NCI-H2029 treated with DMSO at 0.1 percent for 48 hours (cell line): Measurements from ENCODE around the gene KCNQ1.
A peak's percentile ranks its signal among the peaks of the same experiment; 100 is the strongest.

Experiments
- DNase-seq: peaks from one replicate; lab custom pipeline; 2025; lab: John Stamatoyannopoulos, UW

KCNQ1 gene

GRCh38 chr11:2698386-2699184, 253.8 kb downstream of the KCNQ1 start:
- no peak for DNase-seq

DNA sequence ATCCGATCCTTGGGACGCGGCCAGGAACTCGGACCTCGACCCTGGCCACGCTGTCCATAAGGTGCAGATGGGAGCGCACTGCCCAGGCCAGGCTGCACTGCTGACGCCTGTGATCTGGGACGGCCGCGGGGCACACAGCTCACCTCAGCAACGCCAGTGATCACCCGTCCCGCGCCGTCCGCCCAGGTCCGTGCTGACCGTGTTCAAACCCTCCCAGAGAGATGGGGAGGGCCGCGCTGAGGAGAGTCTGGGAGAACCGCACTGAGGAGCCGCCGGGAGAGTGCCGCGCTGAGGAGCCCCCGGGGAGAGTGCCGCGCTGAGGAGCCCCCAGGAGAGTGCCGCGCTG, 254.3 kb downstream of the KCNQ1 start:
- no peak for DNase-seq

DNA sequence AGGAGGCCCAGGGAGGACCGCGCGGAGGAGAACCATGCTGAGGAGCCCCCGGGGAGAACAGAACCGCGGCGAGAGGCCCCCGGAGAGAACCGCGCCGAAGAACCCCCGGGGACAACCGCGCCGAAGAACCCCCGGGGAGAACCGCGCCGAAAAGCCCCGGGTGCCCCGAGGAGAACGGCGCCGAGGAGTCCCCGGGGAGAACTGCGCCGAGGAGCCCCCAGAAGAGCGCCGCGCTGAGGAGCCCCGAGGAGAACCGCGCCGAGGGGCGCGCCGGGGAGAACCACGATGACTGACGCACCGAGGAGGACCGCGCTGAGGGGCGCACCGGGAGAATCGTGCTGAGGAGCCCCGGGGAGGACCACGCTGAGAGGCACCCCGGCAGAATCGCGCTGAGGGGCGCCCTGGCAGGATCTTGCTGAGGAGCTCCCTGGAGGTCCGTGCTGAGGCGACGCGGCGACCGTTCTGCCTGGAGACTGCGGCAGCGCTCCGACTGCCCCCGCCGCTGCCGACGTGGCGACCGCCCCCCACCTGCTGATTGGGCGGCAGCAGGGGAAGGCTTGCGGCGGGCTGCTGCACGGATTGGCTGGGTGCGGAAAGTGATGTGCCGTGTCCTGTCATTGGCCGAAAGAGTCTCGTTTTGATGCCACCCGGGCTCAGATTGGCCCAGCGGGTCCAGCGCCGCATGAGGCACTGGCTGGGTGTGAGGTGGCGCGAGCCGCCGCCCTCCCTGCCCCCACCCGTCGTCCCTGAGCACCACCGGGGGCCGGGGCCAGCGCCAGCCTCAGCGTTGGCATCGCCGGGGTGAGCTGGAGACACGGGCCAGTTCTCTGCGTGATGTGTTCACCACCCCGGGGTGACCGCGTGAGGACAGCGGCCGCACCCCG, 255.0 kb downstream of the KCNQ1 start, which contains the start of gene KCNQ1OT1:
KCNQ1OT1 (minus strand) TSS at position 464 of the 884 bp plus-strand sequence.
- DNase-seq: peak; percentile 67

GRCh38 chr11:2700415-2701211, 255.8 kb downstream of the KCNQ1 start:
- no peak for DNase-seq

DNA sequence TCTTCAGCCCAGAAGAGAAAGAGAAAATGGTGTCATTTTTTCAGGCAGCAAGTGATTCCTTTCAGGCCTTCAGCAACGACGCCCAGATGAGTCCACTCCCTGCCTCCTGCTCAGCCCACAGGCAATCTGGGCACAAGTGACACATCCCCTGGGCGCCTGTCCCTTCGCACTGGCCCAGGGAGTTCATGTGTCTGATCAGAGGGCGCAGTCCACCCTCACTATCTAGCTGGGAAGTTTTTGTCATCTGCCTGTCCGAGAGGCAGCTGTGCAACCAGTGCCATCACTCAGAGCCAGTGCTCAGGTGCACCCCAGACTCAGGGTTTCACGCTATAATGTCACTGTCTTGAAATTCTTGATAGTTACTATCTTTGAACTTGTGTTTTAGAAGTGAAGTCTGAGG, 256.4 kb downstream of the KCNQ1 start:
- no peak for DNase-seq

DNA sequence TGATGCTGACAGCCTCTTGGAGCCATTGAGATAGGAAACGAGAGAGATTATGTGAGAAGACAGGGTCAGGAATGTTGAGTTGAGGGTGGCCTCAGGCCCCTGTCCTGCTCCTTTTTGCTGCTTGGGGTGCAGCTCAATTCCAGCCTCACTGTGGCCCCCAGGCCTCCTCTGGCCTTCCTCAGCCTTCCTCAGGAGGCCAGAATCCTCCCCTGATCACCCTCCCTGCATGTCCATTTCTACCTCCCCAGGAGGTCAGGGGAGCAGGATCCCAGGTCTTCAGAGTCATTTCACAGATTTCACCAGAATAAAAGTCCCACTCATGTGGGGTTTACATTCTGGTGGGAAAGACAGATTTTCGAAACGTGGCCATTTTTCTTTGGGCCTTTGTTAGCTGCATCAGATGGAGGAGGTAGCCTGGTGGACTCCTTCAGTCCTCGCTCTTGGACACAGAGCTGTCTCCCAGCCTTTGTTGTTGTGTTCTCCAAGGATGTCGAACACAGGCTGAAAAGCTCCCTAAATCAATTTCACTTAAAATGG, 257.2 kb downstream of the KCNQ1 start:
- no peak for DNase-seq

GRCh38 chr11:2702771-2703362, 258.1 kb downstream of the KCNQ1 start:
- no peak for DNase-seq

- DNase-seq: no peak
Observed at GRCh38 chr11:2703363-2704141, 258.7 kb downstream of the KCNQ1 start.

- DNase-seq: no peak
Observed at GRCh38 chr11:2704356-2704755, 259.5 kb downstream of the KCNQ1 start.

GRCh38 chr11:2704896-2705606, 260.2 kb downstream of the KCNQ1 start:
- DNase-seq: no peak

GRCh38 chr11:2706321-2706720, 261.5 kb downstream of the KCNQ1 start:
- no peak for DNase-seq

DNA sequence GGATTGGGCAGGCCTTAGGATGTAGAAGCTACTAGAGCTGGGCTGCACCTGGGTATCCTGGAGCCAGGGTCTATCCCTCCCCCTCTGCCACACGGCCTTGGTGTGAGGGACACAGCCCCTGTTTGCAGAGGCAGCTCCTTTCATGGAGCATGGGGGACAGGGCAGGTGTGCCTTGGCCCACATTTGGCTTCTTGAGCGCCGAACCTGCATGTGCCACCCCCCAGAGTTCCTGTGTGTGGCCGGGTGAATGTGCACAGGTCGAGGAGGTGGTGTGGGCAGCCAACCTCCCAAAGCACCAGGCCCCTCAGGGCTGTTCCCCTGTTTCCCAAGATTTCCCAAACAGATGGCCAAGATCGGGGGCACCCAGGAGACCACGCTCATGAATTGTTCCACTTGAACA, 262.9 kb downstream of the KCNQ1 start:
- no peak for DNase-seq

- DNase-seq: no peak
Observed at GRCh38 chr11:2708151-2708581, 263.4 kb downstream of the KCNQ1 start.

- no peak for DNase-seq
Observed at GRCh38 chr11:2708757-2709281, 264.0 kb downstream of the KCNQ1 start.

GRCh38 chr11:2709429-2709828, 264.6 kb downstream of the KCNQ1 start:
- no peak for DNase-seq

GRCh38 chr11:2711161-2711560, 266.4 kb downstream of the KCNQ1 start:
- no peak for DNase-seq

DNA sequence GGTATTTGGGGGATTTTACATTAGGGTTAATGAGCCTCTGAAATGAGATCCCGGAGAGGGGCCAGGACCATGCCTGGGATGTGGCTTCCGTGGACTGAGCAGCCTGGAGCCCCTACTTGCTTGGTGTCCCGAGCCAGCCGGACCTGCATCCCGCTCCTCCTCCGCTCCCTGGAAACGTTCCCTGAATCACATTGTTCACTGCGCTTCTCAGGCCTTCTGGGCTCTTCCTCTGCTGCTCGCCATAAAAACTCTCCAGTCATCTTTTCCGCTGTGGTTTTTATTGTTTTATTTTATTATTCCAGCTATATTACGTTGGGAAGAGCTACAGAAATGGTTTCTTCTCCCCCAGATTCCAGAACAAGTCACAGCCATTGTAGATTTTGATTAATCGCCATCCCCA, 268.3 kb downstream of the KCNQ1 start:
- no peak for DNase-seq

GRCh38 chr11:2713661-2714462, 269.1 kb downstream of the KCNQ1 start:
- DNase-seq: no peak

GRCh38 chr11:2714463-2714800, 269.6 kb downstream of the KCNQ1 start:
- no peak for DNase-seq
